GM12872 (cell line): Measurements from ENCODE around the gene FGD5.

Experiments used
- TF ChIP-seq, protein P1 (sequence below): IDR thresholded peaks from 3 replicates; pipeline ENCODE4 v1.5.1; 2011; ENCODE audit warnings: low read depth, mild to moderate bottlenecking, low read length, moderate library complexity; ENCODE audit not compliant: insufficient read depth

The FGD5 gene

GRCh38 chr3:14927308-14927707 is 108.5 kb downstream of the FGD5 start:
- TF ChIP-seq, protein P1, sequence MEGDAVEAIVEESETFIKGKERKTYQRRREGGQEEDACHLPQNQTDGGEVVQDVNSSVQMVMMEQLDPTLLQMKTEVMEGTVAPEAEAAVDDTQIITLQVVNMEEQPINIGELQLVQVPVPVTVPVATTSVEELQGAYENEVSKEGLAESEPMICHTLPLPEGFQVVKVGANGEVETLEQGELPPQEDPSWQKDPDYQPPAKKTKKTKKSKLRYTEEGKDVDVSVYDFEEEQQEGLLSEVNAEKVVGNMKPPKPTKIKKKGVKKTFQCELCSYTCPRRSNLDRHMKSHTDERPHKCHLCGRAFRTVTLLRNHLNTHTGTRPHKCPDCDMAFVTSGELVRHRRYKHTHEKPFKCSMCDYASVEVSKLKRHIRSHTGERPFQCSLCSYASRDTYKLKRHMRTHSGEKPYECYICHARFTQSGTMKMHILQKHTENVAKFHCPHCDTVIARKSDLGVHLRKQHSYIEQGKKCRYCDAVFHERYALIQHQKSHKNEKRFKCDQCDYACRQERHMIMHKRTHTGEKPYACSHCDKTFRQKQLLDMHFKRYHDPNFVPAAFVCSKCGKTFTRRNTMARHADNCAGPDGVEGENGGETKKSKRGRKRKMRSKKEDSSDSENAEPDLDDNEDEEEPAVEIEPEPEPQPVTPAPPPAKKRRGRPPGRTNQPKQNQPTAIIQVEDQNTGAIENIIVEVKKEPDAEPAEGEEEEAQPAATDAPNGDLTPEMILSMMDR: no peak

DNA sequence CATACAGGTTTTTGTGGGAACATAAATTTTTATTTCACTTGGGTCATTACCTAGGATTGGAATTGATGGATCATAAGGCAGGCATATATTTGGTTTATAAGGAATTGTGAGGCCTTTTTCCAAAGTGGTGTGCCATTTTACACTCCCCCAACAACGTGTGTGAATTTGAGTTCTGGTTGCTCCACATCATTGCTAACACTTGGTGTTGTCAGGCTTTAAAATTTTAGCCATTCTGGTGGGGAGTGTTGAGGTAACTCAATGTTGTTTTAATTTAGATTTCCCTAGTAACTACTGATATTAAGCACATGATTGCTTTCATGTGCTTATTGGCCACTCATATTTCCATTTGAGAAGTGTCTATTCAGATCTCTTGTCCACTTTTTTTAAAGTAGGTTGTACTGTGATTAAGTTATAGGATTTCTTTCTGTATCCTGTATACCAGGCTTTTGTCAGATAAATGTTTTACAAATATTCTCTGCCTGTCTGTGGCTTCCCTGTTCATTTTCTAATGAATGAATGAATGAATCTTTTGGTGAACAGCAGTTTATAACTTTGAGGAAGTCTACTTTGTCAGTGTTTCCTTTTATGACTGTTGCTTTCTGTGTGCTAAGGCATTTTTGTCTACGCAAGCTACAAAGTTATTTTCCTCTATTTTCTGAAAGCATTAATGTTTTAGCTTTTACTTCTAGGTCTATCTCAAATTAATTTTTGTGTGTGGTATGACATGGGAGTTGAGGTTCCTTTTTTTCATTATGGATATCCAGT is 110.7 kb downstream of the FGD5 start:
- TF ChIP-seq, protein P1: no peak

- TF ChIP-seq, protein P1: no peak
Observed at GRCh38 chr3:14933820-14934425, 115.2 kb downstream of the FGD5 start.

DNA sequence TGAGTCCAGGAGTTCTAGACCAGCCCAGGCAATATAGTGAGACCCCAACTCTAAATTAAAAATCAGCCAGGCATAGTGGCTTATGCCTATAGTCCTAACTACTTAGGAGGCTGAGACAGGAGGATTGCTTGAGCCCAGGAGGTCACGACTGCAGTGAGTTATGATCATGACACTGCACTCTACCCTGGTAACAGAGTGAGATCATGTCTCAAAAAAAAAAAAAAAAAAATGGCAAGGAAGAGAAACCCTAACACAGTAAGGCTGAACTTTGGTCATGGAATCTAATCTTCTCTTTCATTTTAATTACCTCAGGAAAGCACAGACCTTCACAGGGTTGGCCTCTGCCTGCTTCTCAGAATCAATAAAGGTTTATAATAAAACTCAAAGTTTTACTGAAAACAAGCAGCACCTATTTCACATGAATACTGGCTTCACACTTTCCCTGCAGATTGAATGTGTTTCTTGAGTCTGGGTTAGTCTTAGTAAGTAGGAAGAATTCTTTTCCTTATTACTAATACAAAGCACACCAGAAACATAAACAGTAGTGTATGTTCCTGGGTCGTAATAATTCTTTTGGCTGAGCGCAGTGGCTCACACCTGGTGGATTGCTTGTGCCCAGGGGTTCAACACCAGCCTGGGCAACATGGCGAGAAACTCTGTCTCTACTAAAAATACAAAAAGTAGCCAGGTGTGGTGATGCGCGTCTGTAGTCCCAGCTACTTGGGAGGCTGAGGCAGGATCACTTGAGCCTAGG is 117.0 kb downstream of the FGD5 start:
- TF ChIP-seq, protein P1: no peak

DNA sequence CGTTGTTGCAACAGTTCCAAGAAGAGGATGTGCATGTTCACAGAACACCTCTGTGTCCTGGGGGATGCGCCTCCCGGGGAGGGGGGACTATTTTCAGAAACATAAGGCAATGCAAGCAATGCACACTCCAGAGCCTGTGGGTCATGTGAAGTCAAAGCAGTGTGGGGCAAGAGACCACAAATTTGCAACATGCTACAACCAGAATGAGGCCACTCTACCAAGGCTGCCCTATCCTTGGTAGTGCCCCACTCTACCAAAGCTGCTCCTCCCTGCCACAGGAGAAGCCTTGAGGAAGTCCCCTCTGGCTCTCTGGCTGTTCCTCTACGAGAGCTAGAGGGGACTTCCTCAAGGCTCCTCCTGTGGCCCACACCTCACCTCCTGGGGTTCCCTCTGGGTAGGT is 120.2 kb downstream of the FGD5 start:
- TF ChIP-seq, protein P1: no peak

- TF ChIP-seq, protein P1: no peak
Observed at GRCh38 chr3:14941871-14942270, 123.1 kb downstream of the FGD5 start.

- TF ChIP-seq, protein P1: no peak
Observed at GRCh38 chr3:14943042-14943441, 124.3 kb downstream of the FGD5 start.
